CD14-positive monocyte (primary cell): Measurements from ENCODE around the gene FOLR3. TPM values are rescaled to one million over a fixed set of nuclear protein-coding genes. Genes with fewer than 3 reads are reported as not detected.

ENCODE experiments used
- DNase-seq, 3 donors: peaks; one replicate each; pipeline ENCODE4 v3.0.0-alpha.2; 2011 to 2022
- H2AFZ ChIP-seq: 2 replicates; pipeline ENCODE4 v1.6.0; 2012; ENCODE audit warnings: mild to moderate bottlenecking, low read depth, low read length, inconsistent platforms; ENCODE audit not compliant: insufficient read depth, poor library complexity, severe bottlenecking
- H3K27ac ChIP-seq, 2 donors: 1 replicate in 1 of 2; 2 replicates in 1 of 2; pipeline ENCODE4 v1.5.1; 2012 to 2013; ENCODE audit warnings: low read length in 2 of 2, control low read depth in 1 of 2, inconsistent platforms in 1 of 2, low read depth in 1 of 2, mild to moderate bottlenecking in 1 of 2
- H3K27me3 ChIP-seq, 2 donors: one replicate each; pipeline versions ENCODE4 v1.6.0 to v1.6.1; 2011 to 2013; ENCODE audit warnings: low read length in 2 of 2; ENCODE audit not compliant: control insufficient read depth in 2 of 2, insufficient read depth in 2 of 2
- H3K36me3 ChIP-seq, 2 donors: replicated peaks in 1 of 2; 1 replicate in 1 of 2; 2 replicates in 1 of 2; pipeline versions ENCODE4 v1.5.1 to v1.6.1; 2012 to 2013; ENCODE audit warnings: low read length in 2 of 2, control low read depth in 1 of 2, inconsistent platforms in 1 of 2, mild to moderate bottlenecking in 1 of 2; ENCODE audit not compliant: insufficient read depth in 2 of 2, control insufficient read depth in 1 of 2
- H3K4me1 ChIP-seq, 2 donors: 1 replicate in 1 of 2; 2 replicates in 1 of 2; pipeline versions ENCODE4 v1.5.1 to v1.6.1; 2012 to 2013; ENCODE audit warnings: low read length in 2 of 2, control low read depth in 1 of 2, inconsistent platforms in 1 of 2, mild to moderate bottlenecking in 1 of 2, moderate library complexity in 1 of 2; ENCODE audit not compliant: insufficient read depth in 2 of 2, control insufficient read depth in 1 of 2
- H3K4me2 ChIP-seq: replicated peaks from 2 replicates; pipeline ENCODE3; 2012; ENCODE audit warnings: low read length, moderate library complexity, mild to moderate bottlenecking; ENCODE audit not compliant: poor library complexity, severe bottlenecking; ENCODE audit errors: extremely low read depth
- H3K4me3 ChIP-seq, 3 experiments: fragments of 200-600 bp in 1 of 3; sonication (generic) in 1 of 3; replicated peaks in 1 of 3; 1 replicate in 2 of 3; 2 replicates in 1 of 3; pipeline ENCODE4 v1.5.1; 2011 to 2013; ENCODE audit warnings: low read length in 3 of 3, mild to moderate bottlenecking in 3 of 3, control low read depth in 2 of 3, low read depth in 2 of 3, inconsistent platforms in 1 of 3, moderate library complexity in 1 of 3
- H3K79me2 ChIP-seq: 2 replicates; pipeline ENCODE4 v1.6.0; 2012; ENCODE audit warnings: mild to moderate bottlenecking, control low read depth, inconsistent platforms, low read length, moderate library complexity; ENCODE audit not compliant: insufficient read depth
- H3K9ac ChIP-seq: 2 replicates; pipeline ENCODE4 v1.6.0; 2017; ENCODE audit warnings: low read length, mild to moderate bottlenecking; ENCODE audit not compliant: insufficient read depth, poor library complexity, severe bottlenecking
- H3K9me3 ChIP-seq, 2 donors: replicated peaks in 1 of 2; 1 replicate in 1 of 2; 2 replicates in 1 of 2; pipeline versions ENCODE4 v1.5.1 to v1.6.1; 2012 to 2013; ENCODE audit warnings: low read length in 2 of 2, control low read depth in 1 of 2; ENCODE audit not compliant: control insufficient read depth in 1 of 2, insufficient read depth in 1 of 2
- H4K20me1 ChIP-seq: 2 replicates; pipeline ENCODE4 v1.6.0; 2012; ENCODE audit warnings: mild to moderate bottlenecking, low read length, control low read depth, moderate library complexity; ENCODE audit not compliant: insufficient read depth
- H3K27ac Mint-ChIP-seq, 7 donors: one replicate each; pipeline ENCODE4 v1.8.0; 2020; ENCODE audit warnings: mild to moderate bottlenecking in 7 of 7, mixed read lengths in 7 of 7, moderate library complexity in 6 of 7, inconsistent platforms in 2 of 7
- H3K27me3 Mint-ChIP-seq, 3 donors: one replicate each; pipeline ENCODE4 v1.8.0; 2021 to 2022; ENCODE audit warnings: low read depth in 3 of 3, mild to moderate bottlenecking in 3 of 3, mixed read lengths in 3 of 3, moderate library complexity in 3 of 3, inconsistent platforms in 1 of 3
- H3K36me3 Mint-ChIP-seq, 2 donors: one replicate each; pipeline ENCODE4 v1.8.0; 2020; ENCODE audit warnings: mixed read lengths in 2 of 2, inconsistent platforms in 1 of 2, mild to moderate bottlenecking in 1 of 2
- H3K4me1 Mint-ChIP-seq: one replicate; pipeline ENCODE4 v1.8.0; 2020; ENCODE audit warnings: mild to moderate bottlenecking, mixed read lengths
- H3K4me3 Mint-ChIP-seq, 2 donors: one replicate each; pipeline ENCODE4 v1.8.0; 2020; ENCODE audit warnings: mild to moderate bottlenecking in 2 of 2, mixed read lengths in 2 of 2, moderate library complexity in 1 of 2
- H3K9me3 Mint-ChIP-seq, 7 donors: one replicate each; pipeline ENCODE4 v1.8.0; 2020 to 2022; ENCODE audit warnings: mixed read lengths in 7 of 7, mild to moderate bottlenecking in 6 of 7, moderate library complexity in 6 of 7, inconsistent platforms in 2 of 7
- CTCF ChIP-seq: fragments of 200-600 bp; IDR thresholded peaks from one replicate; pipeline ENCODE4 v1.8.0; 2022; ENCODE audit warnings: antibody characterized with exemption, mild to moderate bottlenecking
- WGBS: methylation state at CpG from one replicate; pipeline ENCODE4 v1.1.5; 2013; ENCODE audit warnings: missing lambda C conversion rate; ENCODE audit not compliant: insufficient coverage; 5-methylcytosine and 5-hydroxymethylcytosine counted together
- intact Hi-C, 2 donors: fragments of 100-400 bp; cut with micrococcal nuclease; formaldehyde crosslinking; loops; one replicate each; pipeline versions ENCODE4 v1.15.0 to v1.15.1; 2023
- polyA plus RNA-seq, 3 donors: library from polyadenylated mRNA; depleted of rRNA in 1 of 3; unstranded in 2 of 3; stranded (reverse) in 1 of 3; fragments of 300-500 nt in 2 of 3; fragments of >200 nt in 1 of 3; fragmentation: Illumina TruSeq in 2 of 3; gene quantifications; 1 replicate in 2 of 3; 2 replicates in 1 of 3; pipeline ENCODE4 v1.2.3, GENCODE V29; 2012 to 2021

FOLR3 gene
- polyA plus RNA-seq, 3 donors, result 22.3 to 330 (median 74.0) TPM

GRCh38 chr11:72105888-72106287, 29.6 kb upstream of the FOLR3 start, which contains the start of gene TOMT:
Gene TOMT (plus strand): TSS chr11:72105924. CDS start chr11:72105952, 28 bp downstream.
- Histone ChIP-seq H3K9me3 (no peaks in the 10 kb centered on the region), H4K20me1 (peaks cover 5% of the 10 kb centered on the region), H3K4me3 (no peak within 1 kb of the TSS), H3K36me3 (peaks cover 30 to 60% of the 10 kb centered on the region in 2 donors), H3K4me1 (peaks cover 26 to 28% of the 10 kb centered on the region in 2 donors), H2AFZ (no peak within 1 kb of the TSS), H3K79me2 (peaks cover 23% of the 10 kb centered on the region), H3K27ac (no peak within 1 kb of the TSS), H3K4me2 (no peak within 1 kb of the TSS), H3K9ac (no peak within 1 kb of the TSS), H3K27me3 (no peaks in the 10 kb centered on the region)
- peak within 1 kb of the TSS in 4 of 7 donors; percentile 3 to 80 (median 44) for H3K27ac Mint-ChIP-seq
- no peaks in the 10 kb centered on the region for H3K27me3 Mint-ChIP-seq
- DNase-seq, result no peak
- peaks cover 50 to 79% of the 10 kb centered on the region in 2 donors for H3K36me3 Mint-ChIP-seq
- H3K9me3 Mint-ChIP-seq, result peaks cover 0 to 7% (median 0%) of the 10 kb centered on the region in 7 donors
- intact Hi-C loops, result loop anchor here in 1 of 2 donors (10.0 kb wide), 1 partner anchor 119 kb away; the partner anchor contains the start of gene INPPL1
- H3K4me1 Mint-ChIP-seq, result peaks cover 27% of the 10 kb centered on the region
- no peak for TF ChIP-seq CTCF
- WGBS, result 96% methylated on average over 4 of the region's 14 CpGs
- no peak within 1 kb of the TSS for H3K4me3 Mint-ChIP-seq

- Histone ChIP-seq H3K4me3 (peak overlapping the region; percentile 50 to 86 (median 69)), H3K27me3 (no peaks in the 10 kb centered on the region), H3K4me2 (peak overlapping the region; percentile 77), H3K79me2 (peaks cover 10% of the 10 kb centered on the region), H3K9ac (peak overlapping the region; percentile 87), H3K4me1 (peaks cover 30 to 33% of the 10 kb centered on the region in 2 donors), H4K20me1 (no peaks in the 10 kb centered on the region), H3K9me3 (no peaks in the 10 kb centered on the region), H3K27ac (peak overlapping the region; percentile 94 to 99), H3K36me3 (peaks cover 28 to 36% of the 10 kb centered on the region in 2 donors), H2AFZ (peak overlapping the region; percentile 77)
- Mint-ChIP-seq H3K27ac (peak overlapping the region; percentile 99 to 100 (median 100)), H3K36me3 (peaks cover 46 to 50% of the 10 kb centered on the region in 2 donors), H3K4me3 (peak overlapping the region; percentile 89 to 97), H3K4me1 (peaks cover 33% of the 10 kb centered on the region), H3K9me3 (peaks cover 0 to 5% (median 0%) of the 10 kb centered on the region in 7 donors), H3K27me3 (peaks cover 0 to 4% (median 0%) of the 10 kb centered on the region in 3 donors)
- 4% methylated on average over 8 of the region's 10 CpGs for WGBS
- no peak for DNase-seq
- no peak for TF ChIP-seq CTCF
- intact Hi-C loops, result no loop called here
Observed at GRCh38 chr11:72111300-72112142, 24.0 kb upstream of the FOLR3 start.
